Activated T-cell treated with anti-CD3 and anti-CD28 coated beads, Interleukin-2, amount 50 U/mL, for 72 hours (primary cell): ENCODE data around the gene SYTL5. TPM values are rescaled to one million over a fixed set of nuclear protein-coding genes. Genes with fewer than 3 reads are reported as not detected.

ENCODE experiments used
- ATAC-seq, 2 donors: fragments of 150-1000 bp; cut with Tn5 transposase; replicated peaks in 1 of 2; 2 replicates each; pipeline ENCODE4 v1.10.0; 2021; ENCODE audit warnings: moderate library complexity in 2 of 2, mild to moderate bottlenecking in 1 of 2
- DNase-seq, 2 donors: peaks; one replicate each; pipeline ENCODE4 v3.0.0; 2021 to 2022; ENCODE audit warnings: mixed read lengths in 1 of 2
- H3K27ac Mint-ChIP-seq: one replicate; pipeline ENCODE4 v1.8.0; 2022; ENCODE audit warnings: mild to moderate bottlenecking, moderate library complexity, mixed read lengths
- H3K27me3 Mint-ChIP-seq: one replicate; pipeline ENCODE4 v1.8.0; 2022; ENCODE audit warnings: low read depth, mixed read lengths
- H3K36me3 Mint-ChIP-seq, 2 donors: one replicate each; pipeline ENCODE4 v1.8.0; 2022; ENCODE audit warnings: mixed read lengths in 2 of 2, mild to moderate bottlenecking in 1 of 2; ENCODE audit not compliant: insufficient read depth in 2 of 2
- H3K4me1 Mint-ChIP-seq: one replicate; pipeline ENCODE4 v1.8.0; 2022; ENCODE audit warnings: low read depth, mixed read lengths
- H3K4me3 Mint-ChIP-seq, 2 donors: one replicate each; pipeline ENCODE4 v1.8.0; 2022; ENCODE audit warnings: mild to moderate bottlenecking in 2 of 2, mixed read lengths in 2 of 2, moderate library complexity in 2 of 2
- H3K9me3 Mint-ChIP-seq, 2 donors: one replicate each; pipeline ENCODE4 v1.8.0; 2022; ENCODE audit warnings: mixed read lengths in 2 of 2
- total RNA-seq, 2 donors: library from RNA; stranded (reverse); gene quantifications; one replicate each; pipeline ENCODE4 v1.2.3, GENCODE V29; 2022

Gene SYTL5
- total RNA-seq, 2 donors from 2014 or later = not detected

DNA sequence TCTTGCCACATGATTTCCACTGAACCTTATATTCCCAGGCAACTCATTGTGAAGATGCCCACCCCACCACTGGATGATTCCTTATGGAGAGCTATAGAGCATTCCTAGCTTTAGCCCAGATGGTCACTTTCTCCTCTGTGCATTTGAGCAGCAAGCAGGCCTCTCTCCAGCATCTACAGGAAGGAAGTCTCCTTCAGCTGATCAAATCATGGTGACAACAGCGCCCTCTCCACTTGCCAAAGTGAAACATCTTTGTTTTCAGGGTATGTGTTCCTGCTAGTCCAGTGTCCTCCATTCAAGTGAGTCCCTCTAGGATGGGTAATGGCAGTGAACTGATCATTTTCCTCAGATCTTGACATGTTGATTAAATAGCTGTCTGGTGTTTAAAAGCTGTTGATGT is 10.9 kb upstream of the SYTL5 start:
- H3K4me1 Mint-ChIP-seq = no peaks in the 10 kb centered on the region
- H3K9me3 Mint-ChIP-seq = no peaks in the 10 kb centered on the region
- peaks cover 19% of the 10 kb centered on the region for H3K27me3 Mint-ChIP-seq
- DNase-seq = peak; percentile 3 to 4
- H3K36me3 Mint-ChIP-seq = no peaks in the 10 kb centered on the region
- no peak overlapping the region for H3K4me3 Mint-ChIP-seq
- no peak for ATAC-seq
- no peak overlapping the region for H3K27ac Mint-ChIP-seq

DNA sequence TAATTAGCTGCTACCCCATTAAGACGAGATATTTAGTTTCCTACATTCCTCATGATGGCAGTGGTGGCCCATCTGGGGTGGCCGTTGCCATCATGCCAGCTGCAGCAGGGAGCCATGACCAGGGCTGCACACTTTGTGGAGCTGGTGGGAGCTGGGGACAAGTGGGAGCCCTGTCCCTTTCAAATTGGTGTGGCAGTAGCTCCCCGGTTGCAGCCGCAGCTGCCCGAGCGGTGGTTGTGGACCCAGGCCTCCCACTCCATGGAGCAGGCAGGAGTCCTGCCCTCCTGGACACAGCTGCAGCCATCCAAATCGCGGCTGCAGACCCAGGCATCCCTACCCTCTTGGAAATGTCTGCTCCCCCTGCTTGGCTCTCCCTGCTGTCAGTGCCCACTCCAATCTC is 9.3 kb upstream of the SYTL5 start:
- ATAC-seq = no peak
- Mint-ChIP-seq H3K36me3 (no peaks in the 10 kb centered on the region), H3K4me3 (no peak overlapping the region), H3K4me1 (no peaks in the 10 kb centered on the region), H3K9me3 (no peaks in the 10 kb centered on the region), H3K27me3 (peaks cover 10% of the 10 kb centered on the region), H3K27ac (no peak overlapping the region)
- DNase-seq = no peak

DNA sequence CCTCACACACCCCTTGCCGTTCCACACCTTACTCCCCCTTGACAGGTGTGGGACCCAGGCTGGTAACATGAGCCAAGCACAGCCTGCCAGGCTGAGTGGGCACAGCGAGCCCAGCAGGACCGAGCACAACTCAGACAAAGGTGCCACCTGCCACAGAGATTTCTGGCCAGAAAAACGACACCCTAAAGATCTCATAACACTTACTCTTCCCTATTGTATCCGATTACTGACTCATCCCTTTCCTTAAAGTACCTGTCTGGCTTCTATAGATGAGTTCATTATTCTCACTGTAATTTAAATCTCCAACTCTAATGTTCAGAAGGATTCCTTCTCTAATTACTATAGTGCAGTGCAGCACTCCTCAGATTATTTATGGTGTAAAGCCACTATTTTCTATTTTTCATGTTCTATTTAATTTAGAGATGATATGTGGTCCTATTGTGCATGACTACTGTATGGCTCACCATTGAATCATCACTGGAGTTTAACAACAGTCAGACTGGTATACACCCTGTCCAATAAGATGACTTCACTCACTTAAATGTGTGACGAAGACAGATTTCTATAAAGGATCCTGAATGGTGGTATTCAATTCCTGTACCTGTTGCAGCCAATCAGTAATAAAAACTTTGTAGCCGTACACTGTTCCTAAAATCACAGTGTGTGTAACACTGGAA is 7.6 kb upstream of the SYTL5 start:
- Mint-ChIP-seq H3K27me3 (peaks cover 17% of the 10 kb centered on the region), H3K36me3 (no peaks in the 10 kb centered on the region), H3K4me1 (no peaks in the 10 kb centered on the region), H3K27ac (no peak overlapping the region), H3K4me3 (no peak overlapping the region), H3K9me3 (peaks cover 0 to 2% of the 10 kb centered on the region in 2 donors)
- ATAC-seq = peak; percentile 60 to 82
- no peak for DNase-seq

DNA sequence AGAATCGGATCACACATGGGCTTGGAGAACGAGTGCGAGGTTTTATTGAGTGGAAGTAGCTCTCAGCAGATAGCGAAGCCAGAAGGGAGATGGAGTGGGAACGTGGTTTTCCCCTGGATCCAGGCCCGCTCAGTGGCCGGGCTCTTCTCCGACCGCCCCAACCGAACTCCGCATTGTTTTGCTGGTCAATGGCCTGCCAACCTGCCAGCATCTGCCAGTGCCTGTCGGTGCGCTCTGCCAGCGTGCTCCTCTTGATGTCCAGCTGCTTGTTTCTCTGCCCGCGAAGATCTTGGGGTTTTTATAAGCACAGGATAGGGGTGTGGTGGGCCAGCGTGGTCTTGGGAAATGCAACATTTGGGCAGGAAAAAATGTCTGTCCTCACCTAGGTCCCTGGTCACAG is 5.6 kb upstream of the SYTL5 start:
- DNase-seq (no peak), ATAC-seq (no peak)
- Mint-ChIP-seq H3K4me1 (no peaks in the 10 kb centered on the region), H3K27ac (no peak overlapping the region), H3K27me3 (peaks cover 27% of the 10 kb centered on the region), H3K36me3 (no peaks in the 10 kb centered on the region), H3K4me3 (no peak overlapping the region), H3K9me3 (peaks cover 1 to 6% of the 10 kb centered on the region in 2 donors)

DNA sequence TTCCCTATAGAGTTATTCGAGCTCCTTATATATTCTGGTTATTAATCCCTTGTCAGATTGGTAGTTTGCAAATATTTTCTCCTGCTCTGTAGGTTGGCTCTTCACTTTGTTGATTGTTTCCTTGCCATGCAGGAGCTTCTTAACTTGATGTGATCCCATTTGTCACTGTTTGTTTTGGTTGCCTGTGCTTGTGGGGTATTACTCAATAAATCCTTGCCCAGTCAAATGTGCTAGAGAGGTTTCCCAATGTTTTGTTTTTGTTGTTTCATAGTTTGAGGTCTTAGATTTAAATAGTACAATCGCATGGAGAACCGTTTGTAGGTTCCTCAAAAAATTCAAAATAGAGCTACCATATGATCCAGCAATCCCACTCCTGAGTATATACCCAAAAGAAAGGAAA is 2.3 kb upstream of the SYTL5 start:
- no peaks in the 10 kb centered on the region for H3K36me3 Mint-ChIP-seq
- no peak overlapping the region for H3K4me3 Mint-ChIP-seq
- no peaks in the 10 kb centered on the region for H3K4me1 Mint-ChIP-seq
- H3K27me3 Mint-ChIP-seq = peaks cover 33% of the 10 kb centered on the region
- H3K27ac Mint-ChIP-seq = no peak overlapping the region
- ATAC-seq = no peak
- DNase-seq = no peak
- H3K9me3 Mint-ChIP-seq = peaks cover 1 to 6% of the 10 kb centered on the region in 2 donors

DNA sequence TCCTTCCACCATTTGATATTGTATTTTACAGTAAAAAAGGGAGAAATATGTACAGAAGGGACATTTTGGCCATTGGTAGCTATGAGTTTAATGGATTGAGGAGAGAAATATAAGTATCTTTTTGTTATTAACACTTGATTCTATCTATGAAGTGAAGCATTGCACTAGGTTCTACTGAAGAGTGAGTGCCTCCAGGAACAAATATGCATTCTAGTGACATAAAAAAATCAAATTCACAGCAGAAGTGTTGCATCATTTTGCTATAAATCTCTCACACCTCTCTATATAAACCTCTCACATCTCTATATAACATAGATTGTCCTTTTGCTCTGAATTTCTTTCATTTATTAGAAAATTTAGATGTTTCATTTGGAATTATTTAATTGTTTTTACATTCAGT is 425 bp downstream of the SYTL5 start:
- Mint-ChIP-seq H3K36me3 (no peaks in the 10 kb centered on the region), H3K9me3 (peaks cover 1 to 6% of the 10 kb centered on the region in 2 donors), H3K27me3 (peaks cover 48% of the 10 kb centered on the region), H3K27ac (no peak overlapping the region), H3K4me1 (no peaks in the 10 kb centered on the region), H3K4me3 (no peak overlapping the region)
- ATAC-seq (no peak), DNase-seq (no peak)

DNA sequence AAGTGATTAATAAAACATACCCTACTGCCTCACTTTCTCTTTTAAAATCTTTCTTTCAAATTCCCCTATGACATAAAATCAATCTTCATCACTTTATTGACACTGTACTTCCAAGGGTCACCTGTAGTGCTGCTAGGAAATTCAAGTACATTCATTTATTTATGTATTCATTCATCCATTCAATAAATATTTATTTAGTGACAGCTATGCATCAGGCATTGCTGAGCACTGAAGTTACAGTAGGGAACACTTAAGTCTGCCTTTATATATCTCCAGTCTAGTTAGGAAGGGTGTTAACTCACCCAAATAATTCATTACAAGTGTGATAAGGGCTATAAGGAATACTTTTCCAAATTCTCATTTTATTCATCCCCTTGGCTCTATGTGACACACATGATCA is 2.3 kb downstream of the SYTL5 start:
- H3K4me1 Mint-ChIP-seq = no peaks in the 10 kb centered on the region
- peaks cover 53% of the 10 kb centered on the region for H3K27me3 Mint-ChIP-seq
- no peak overlapping the region for H3K4me3 Mint-ChIP-seq
- ATAC-seq = no peak
- no peaks in the 10 kb centered on the region for H3K36me3 Mint-ChIP-seq
- DNase-seq = no peak
- H3K9me3 Mint-ChIP-seq = peaks cover 1 to 4% of the 10 kb centered on the region in 2 donors
- no peak overlapping the region for H3K27ac Mint-ChIP-seq

DNA sequence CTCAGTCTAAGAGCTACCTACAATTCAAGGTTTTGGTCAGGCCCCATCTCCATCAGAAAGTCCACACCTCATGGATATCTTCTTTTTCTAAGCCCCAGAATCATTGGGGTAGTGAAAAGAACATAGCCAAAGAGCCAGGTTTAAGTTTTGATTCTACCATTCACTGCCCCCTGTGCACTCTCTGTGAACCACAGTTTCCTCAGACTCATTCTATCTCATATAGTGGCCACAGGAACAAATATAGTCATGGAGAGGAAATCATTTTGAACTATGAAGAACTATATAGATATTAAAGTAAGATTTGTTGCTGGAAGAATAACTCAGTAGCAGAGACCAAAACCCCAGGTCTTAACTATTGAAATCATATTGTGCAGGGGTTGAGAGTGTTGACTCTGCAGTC is 3.3 kb downstream of the SYTL5 start:
- no peaks in the 10 kb centered on the region for H3K36me3 Mint-ChIP-seq
- H3K4me3 Mint-ChIP-seq = peak overlapping the region in 1 of 2 donors; percentile 61
- H3K4me1 Mint-ChIP-seq = no peaks in the 10 kb centered on the region
- peak in 1 of 2 donors; percentile 25 for ATAC-seq
- H3K9me3 Mint-ChIP-seq = no peaks in the 10 kb centered on the region
- peaks cover 52% of the 10 kb centered on the region for H3K27me3 Mint-ChIP-seq
- no peak for DNase-seq
- H3K27ac Mint-ChIP-seq = peak overlapping the region; percentile 30

DNA sequence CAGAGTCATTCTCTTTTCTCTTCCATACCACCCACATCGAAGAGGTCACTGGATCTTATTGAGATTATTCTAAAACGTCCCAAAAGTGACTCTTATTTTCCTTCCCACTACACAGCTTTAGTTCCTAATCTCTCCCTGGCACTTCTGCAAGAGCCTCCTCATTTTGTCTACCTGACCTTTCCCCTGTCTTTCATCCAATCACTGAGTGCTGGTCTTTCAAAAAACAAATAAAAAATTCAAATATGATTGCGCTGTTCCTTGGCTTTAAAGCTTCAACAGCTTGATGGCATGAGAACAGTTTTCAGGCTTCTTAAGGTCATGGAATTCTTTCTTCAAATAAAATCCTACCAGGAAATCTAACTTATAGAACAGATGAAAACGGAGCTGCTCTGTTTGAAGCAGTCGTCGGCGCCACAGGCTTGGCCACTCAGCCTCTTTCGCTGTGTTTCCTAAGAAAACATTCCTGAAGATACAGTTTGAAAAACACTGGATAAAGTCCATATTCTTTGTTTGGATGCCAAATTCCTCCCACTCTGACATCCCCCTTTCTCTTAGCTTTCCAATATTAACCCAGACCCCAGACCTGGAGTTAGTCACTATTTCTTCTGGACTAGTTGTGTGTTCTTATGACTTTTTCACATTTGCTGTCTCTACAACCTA is 12.5 kb downstream of the SYTL5 start:
- peaks cover 23% of the 10 kb centered on the region for H3K27me3 Mint-ChIP-seq
- no peak overlapping the region for H3K4me3 Mint-ChIP-seq
- H3K36me3 Mint-ChIP-seq = no peaks in the 10 kb centered on the region
- no peak for DNase-seq
- no peak for ATAC-seq
- H3K9me3 Mint-ChIP-seq = no peaks in the 10 kb centered on the region
- peak overlapping the region; percentile 42 for H3K27ac Mint-ChIP-seq
- no peaks in the 10 kb centered on the region for H3K4me1 Mint-ChIP-seq

DNA sequence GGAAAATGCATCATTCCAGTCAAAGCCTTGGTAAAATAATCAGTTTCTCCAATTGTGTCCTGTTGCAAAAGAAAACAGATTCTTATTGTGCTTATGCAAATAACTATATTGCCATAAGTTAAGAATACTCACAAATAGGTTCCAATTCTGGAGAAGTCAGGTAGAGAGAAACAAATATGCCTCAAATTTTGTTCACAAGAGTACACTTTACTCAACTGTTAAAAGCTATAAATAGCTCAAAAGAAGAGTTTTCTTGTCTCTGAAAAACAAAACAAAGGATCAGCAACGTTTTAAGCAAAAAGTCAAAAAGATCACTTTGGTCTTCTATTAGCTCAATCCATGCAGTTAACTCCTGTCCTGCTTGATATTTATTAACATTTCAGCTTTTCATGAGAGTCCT is 21.9 kb downstream of the SYTL5 start:
- no peak overlapping the region for H3K4me3 Mint-ChIP-seq

DNA sequence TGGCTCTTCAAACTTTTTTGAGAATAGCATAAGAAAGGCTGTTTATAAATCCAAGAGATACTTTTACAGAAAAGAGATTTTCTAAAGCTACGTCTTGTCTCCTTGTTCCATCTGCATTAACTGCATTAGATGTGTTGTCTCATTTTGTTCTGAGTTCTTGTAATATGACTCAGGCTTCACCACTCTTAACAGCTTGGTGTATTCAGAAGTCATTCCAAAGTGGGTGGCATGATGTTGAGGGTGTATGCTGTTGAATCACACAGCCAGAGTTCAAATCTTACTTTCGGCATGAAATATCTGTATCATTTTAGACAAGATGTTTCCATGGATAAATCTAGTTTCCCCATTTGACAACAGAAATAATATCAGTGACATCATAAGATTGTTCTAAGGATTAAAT is 30.1 kb downstream of the SYTL5 start:
- ATAC-seq (no peak), DNase-seq (no peak)
- Mint-ChIP-seq H3K27me3 (peaks cover 47% of the 10 kb centered on the region), H3K9me3 (peaks cover 0 to 2% of the 10 kb centered on the region in 2 donors), H3K36me3 (no peaks in the 10 kb centered on the region), H3K27ac (no peak overlapping the region), H3K4me3 (no peak overlapping the region), H3K4me1 (no peaks in the 10 kb centered on the region)

More for the DNA sequence above, 21.9 kb downstream of the SYTL5 start:
- ATAC-seq (no peak), DNase-seq (no peak)
- Mint-ChIP-seq H3K36me3 (peaks cover 0 to 4% of the 10 kb centered on the region in 2 donors), H3K4me1 (no peaks in the 10 kb centered on the region), H3K27me3 (peaks cover 26% of the 10 kb centered on the region), H3K27ac (no peak overlapping the region), H3K9me3 (peaks cover 1 to 2% of the 10 kb centered on the region in 2 donors)

DNA sequence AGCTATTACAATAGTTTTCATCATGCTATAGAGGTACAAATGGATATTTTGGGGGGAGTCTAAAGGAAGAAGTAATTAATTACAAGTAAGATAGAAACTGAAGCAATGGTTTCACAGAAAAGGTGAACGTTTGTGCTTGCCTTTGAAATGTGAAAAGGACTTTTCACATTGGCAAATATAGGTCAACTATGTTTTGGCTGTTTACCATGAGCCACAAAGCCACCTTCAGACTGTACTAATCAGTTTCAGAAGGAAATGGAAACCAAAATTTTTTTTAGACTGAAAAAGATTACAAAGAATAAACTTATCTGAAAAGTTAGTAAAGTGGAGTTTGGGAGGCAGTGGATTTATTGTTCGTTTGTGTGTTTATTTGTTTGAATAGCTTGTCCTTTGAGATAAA is 32.1 kb downstream of the SYTL5 start:
- Mint-ChIP-seq H3K9me3 (peaks cover 0 to 2% of the 10 kb centered on the region in 2 donors), H3K4me1 (no peaks in the 10 kb centered on the region), H3K4me3 (peak overlapping the region in 1 of 2 donors; percentile 40), H3K27me3 (peaks cover 38% of the 10 kb centered on the region), H3K27ac (no peak overlapping the region), H3K36me3 (no peaks in the 10 kb centered on the region)
- no peak for DNase-seq
- ATAC-seq = no peak

DNA sequence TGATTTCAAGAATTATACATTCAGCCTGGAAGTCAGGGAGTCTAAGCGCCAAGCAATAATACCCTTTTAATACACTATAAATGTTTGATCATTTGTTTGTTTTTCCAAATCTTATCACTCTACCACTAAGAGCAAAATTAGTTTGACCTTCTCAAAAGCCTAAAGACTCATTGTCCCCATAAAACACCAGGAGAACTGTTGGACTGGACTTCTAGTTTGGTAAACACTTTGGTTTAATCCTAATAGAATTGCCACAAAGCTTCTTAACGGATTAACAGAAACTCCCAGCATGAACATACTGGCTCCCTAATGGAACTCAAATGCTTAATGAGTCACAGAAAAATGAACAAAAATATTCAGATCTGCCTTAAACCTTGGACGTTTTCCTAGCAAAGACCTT is 34.9 kb downstream of the SYTL5 start:
- ATAC-seq (no peak), DNase-seq (no peak)
- H3K27me3 Mint-ChIP-seq = peaks cover 49% of the 10 kb centered on the region
- peaks cover 0 to 2% of the 10 kb centered on the region in 2 donors for H3K36me3 Mint-ChIP-seq
- no peaks in the 10 kb centered on the region for H3K4me1 Mint-ChIP-seq
- no peak overlapping the region for H3K4me3 Mint-ChIP-seq
- H3K9me3 Mint-ChIP-seq = peaks cover 0 to 3% of the 10 kb centered on the region in 2 donors
- H3K27ac Mint-ChIP-seq = no peak overlapping the region

DNA sequence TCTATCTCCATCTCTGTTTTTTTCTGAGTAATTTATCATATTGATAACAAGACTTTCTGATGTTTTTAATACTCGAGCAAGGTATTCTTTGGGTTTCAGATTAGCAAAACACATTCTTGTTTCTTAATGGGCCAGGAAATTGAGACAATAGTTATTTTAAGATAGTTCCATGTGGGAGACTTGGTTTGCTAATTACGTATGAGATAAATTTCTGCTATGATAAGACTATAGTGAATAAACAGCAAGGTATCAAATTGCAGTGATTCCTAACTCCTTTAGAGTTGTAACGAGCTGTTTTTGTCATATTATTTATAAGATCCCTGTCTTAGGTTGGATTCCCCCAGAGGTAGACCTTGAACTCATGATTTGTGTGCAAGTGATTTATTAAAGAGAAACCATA is 38.3 kb downstream of the SYTL5 start:
- Mint-ChIP-seq H3K27ac (no peak overlapping the region), H3K36me3 (peaks cover 2% of the 10 kb centered on the region in 2 donors), H3K4me3 (no peak overlapping the region), H3K4me1 (no peaks in the 10 kb centered on the region), H3K9me3 (peaks cover 0 to 2% of the 10 kb centered on the region in 2 donors), H3K27me3 (peaks cover 50% of the 10 kb centered on the region)
- DNase-seq (no peak), ATAC-seq (no peak)
